Forelimb muscle (tissue), 1 donor: ENCODE measurements around the gene CA10. TPM values are rescaled to one million over a fixed set of nuclear protein-coding genes. Genes with fewer than 3 reads are reported as not detected.

Experiments used
- DNase-seq: peaks from one replicate; pipeline ENCODE4 v3.0.0-alpha.2; 2013; ENCODE audit warnings: low read depth
- polyA plus RNA-seq: library from polyadenylated mRNA; unstranded; fragments of 120-200 nt; gene quantifications from one replicate; pipeline ENCODE4 v1.2.1, GENCODE V29; 2013; ENCODE audit not compliant: insufficient read length

Gene CA10
- polyA plus RNA-seq, 1 donor = 3.7 TPM

GRCh38 chr17:51817955-51818354 lies 340.6 kb downstream of the CA10 start:
- no peak for DNase-seq

- no peak for DNase-seq
These were observed 341.4 kb downstream of the CA10 start for GRCh38 chr17:51817117-51817516.

- DNase-seq = no peak
These were observed 343.4 kb downstream of the CA10 start for GRCh38 chr17:51815097-51815496.

- no peak for DNase-seq
These were observed 344.0 kb downstream of the CA10 start for GRCh38 chr17:51814521-51814920.

GRCh38 chr17:51813784-51814174 lies 344.7 kb downstream of the CA10 start:
- DNase-seq = no peak

GRCh38 chr17:51813140-51813783 lies 345.3 kb downstream of the CA10 start:
- no peak for DNase-seq

- DNase-seq = no peak
These were observed 351.1 kb downstream of the CA10 start for GRCh38 chr17:51807460-51807859.

GRCh38 chr17:51805765-51806164 lies 352.7 kb downstream of the CA10 start:
- no peak for DNase-seq

- DNase-seq = no peak
These were observed 353.3 kb downstream of the CA10 start for GRCh38 chr17:51805185-51805584.

- no peak for DNase-seq
These were observed 355.4 kb downstream of the CA10 start for GRCh38 chr17:51803161-51803560.

GRCh38 chr17:51802544-51802943 lies 356.0 kb downstream of the CA10 start:
- DNase-seq = no peak

- no peak for DNase-seq
These were observed 356.9 kb downstream of the CA10 start for GRCh38 chr17:51801626-51802025.

GRCh38 chr17:51799981-51800380 lies 358.5 kb downstream of the CA10 start:
- DNase-seq = no peak

- no peak for DNase-seq
These were observed 359.3 kb downstream of the CA10 start for GRCh38 chr17:51799240-51799639.

- DNase-seq = no peak
These were observed 361.4 kb downstream of the CA10 start for GRCh38 chr17:51797150-51797549.

- DNase-seq = no peak
These were observed 362.5 kb downstream of the CA10 start for GRCh38 chr17:51796026-51796425.

- DNase-seq = no peak
These were observed 363.1 kb downstream of the CA10 start for GRCh38 chr17:51795401-51795800.

GRCh38 chr17:51794466-51794865 lies 364.0 kb downstream of the CA10 start:
- DNase-seq = no peak

- no peak for DNase-seq
These were observed 364.8 kb downstream of the CA10 start for GRCh38 chr17:51793686-51794085.

GRCh38 chr17:51778842-51779241 lies 379.7 kb downstream of the CA10 start:
- DNase-seq = no peak

GRCh38 chr17:51770027-51770759 lies 388.3 kb downstream of the CA10 start:
- no peak for DNase-seq

- DNase-seq = no peak
These were observed 389.3 kb downstream of the CA10 start for GRCh38 chr17:51769231-51769630.

GRCh38 chr17:51768706-51769105 lies 389.8 kb downstream of the CA10 start:
- DNase-seq = no peak

- no peak for DNase-seq
These were observed 391.2 kb downstream of the CA10 start for GRCh38 chr17:51767287-51767686.
